IPS-20b (cell line): ENCODE data around the gene CST9.
A peak's percentile ranks its signal among the peaks of the same experiment; 100 is the strongest.

Source experiments
- H3K27ac ChIP-seq: one replicate; pipeline ENCODE4 v1.5.1; 2013; ENCODE audit warnings: low read length
- H3K27me3 ChIP-seq: 2 replicates; pipeline ENCODE4 v1.6.1; 2013; ENCODE audit warnings: mild to moderate bottlenecking, low read length, inconsistent platforms; ENCODE audit not compliant: insufficient read depth
- H3K36me3 ChIP-seq: 2 replicates; pipeline ENCODE4 v1.6.1; 2013; ENCODE audit warnings: low read depth, mild to moderate bottlenecking, inconsistent platforms, low read length, moderate library complexity; ENCODE audit not compliant: insufficient read depth
- H3K4me1 ChIP-seq: 2 replicates; pipeline ENCODE4 v1.6.1; 2013; ENCODE audit warnings: mild to moderate bottlenecking, control low read depth, inconsistent platforms, low read length, moderate library complexity; ENCODE audit not compliant: insufficient read depth
- H3K4me3 ChIP-seq: 2 replicates; pipeline ENCODE4 v1.5.1; 2013; ENCODE audit warnings: mild to moderate bottlenecking, low read length, inconsistent platforms
- H3K9ac ChIP-seq: 2 replicates; pipeline ENCODE4 v1.6.1; 2013; ENCODE audit warnings: low read depth, mild to moderate bottlenecking, inconsistent platforms, low read length, moderate library complexity
- H3K9me3 ChIP-seq: 2 replicates; pipeline ENCODE4 v1.6.1; 2013; ENCODE audit warnings: mild to moderate bottlenecking, low read depth, low read length, inconsistent platforms; ENCODE audit not compliant: insufficient read depth

The CST9 gene

GRCh38 chr20:23645575-23645974 lies 39.9 kb upstream of the CST9 start:
- no peak overlapping the region for H3K9ac ChIP-seq
- no peaks in the 10 kb centered on the region for H3K36me3 ChIP-seq
- H3K27me3 ChIP-seq: no peaks in the 10 kb centered on the region
- no peaks in the 10 kb centered on the region for H3K9me3 ChIP-seq
- no peak overlapping the region for H3K4me3 ChIP-seq
- H3K27ac ChIP-seq: no peak overlapping the region
- H3K4me1 ChIP-seq: peaks cover 4% of the 10 kb centered on the region; the same call in 1 of the 2 replicates

GRCh38 chr20:23644164-23644563 lies 38.4 kb upstream of the CST9 start:
- Histone ChIP-seq H3K27ac (no peak overlapping the region), H3K36me3 (no peaks in the 10 kb centered on the region), H3K4me1 (peaks cover 4% of the 10 kb centered on the region; the same call in 1 of the 2 replicates), H3K27me3 (no peaks in the 10 kb centered on the region), H3K9me3 (no peaks in the 10 kb centered on the region), H3K4me3 (no peak overlapping the region), H3K9ac (no peak overlapping the region)

- no peak overlapping the region for H3K9ac ChIP-seq
- H3K4me1 ChIP-seq: peaks cover 4% of the 10 kb centered on the region; the same call in 1 of the 2 replicates
- H3K36me3 ChIP-seq: no peaks in the 10 kb centered on the region
- H3K27ac ChIP-seq: no peak overlapping the region
- H3K27me3 ChIP-seq: no peaks in the 10 kb centered on the region
- no peaks in the 10 kb centered on the region for H3K9me3 ChIP-seq
- H3K4me3 ChIP-seq: no peak overlapping the region
Observed at GRCh38 chr20:23643659-23644058, 37.9 kb upstream of the CST9 start.

- Histone ChIP-seq H3K27ac (no peak overlapping the region), H3K9ac (no peak overlapping the region), H3K36me3 (no peaks in the 10 kb centered on the region), H3K9me3 (no peaks in the 10 kb centered on the region), H3K4me1 (peaks cover 4% of the 10 kb centered on the region; the same call in 1 of the 2 replicates), H3K4me3 (no peak overlapping the region), H3K27me3 (no peaks in the 10 kb centered on the region)
Observed at GRCh38 chr20:23641936-23642751, 36.4 kb upstream of the CST9 start.

- Histone ChIP-seq H3K27ac (no peak overlapping the region), H3K27me3 (peaks cover 11% of the 10 kb centered on the region), H3K4me1 (peaks cover 4% of the 10 kb centered on the region; the same call in 1 of the 2 replicates), H3K9ac (no peak overlapping the region), H3K36me3 (no peaks in the 10 kb centered on the region), H3K9me3 (no peaks in the 10 kb centered on the region), H3K4me3 (no peak overlapping the region)
Observed at GRCh38 chr20:23640671-23641667, 35.3 kb upstream of the CST9 start.

- H3K27ac ChIP-seq: no peak overlapping the region
- H3K36me3 ChIP-seq: no peaks in the 10 kb centered on the region
- H3K27me3 ChIP-seq: peaks cover 12% of the 10 kb centered on the region
- H3K9me3 ChIP-seq: no peaks in the 10 kb centered on the region
- no peak overlapping the region for H3K4me3 ChIP-seq
- H3K9ac ChIP-seq: no peak overlapping the region
- peaks cover 4% of the 10 kb centered on the region; the same call in 1 of the 2 replicates for H3K4me1 ChIP-seq
Observed at GRCh38 chr20:23640018-23640601, 34.4 kb upstream of the CST9 start.

- Histone ChIP-seq H3K4me1 (peaks cover 4% of the 10 kb centered on the region; the same call in 1 of the 2 replicates), H3K4me3 (no peak overlapping the region), H3K9ac (no peak overlapping the region), H3K9me3 (no peaks in the 10 kb centered on the region), H3K27ac (no peak overlapping the region), H3K36me3 (no peaks in the 10 kb centered on the region), H3K27me3 (peaks cover 12% of the 10 kb centered on the region)
Observed at GRCh38 chr20:23639490-23639958, 33.8 kb upstream of the CST9 start.

- Histone ChIP-seq H3K9ac (no peak overlapping the region), H3K9me3 (no peaks in the 10 kb centered on the region), H3K27ac (no peak overlapping the region), H3K4me1 (peaks cover 4% of the 10 kb centered on the region; the same call in 1 of the 2 replicates), H3K36me3 (no peaks in the 10 kb centered on the region), H3K27me3 (peaks cover 12% of the 10 kb centered on the region), H3K4me3 (no peak overlapping the region)
Observed at GRCh38 chr20:23638309-23638708, 32.6 kb upstream of the CST9 start.

GRCh38 chr20:23637282-23638221 lies 31.8 kb upstream of the CST9 start, which contains the start of gene CST3:
Gene CST3 (minus strand): TSS chr20:23637955. CDS start chr20:23637862, 93 bp downstream.
- Histone ChIP-seq H3K27me3 (peaks cover 12% of the 10 kb centered on the region), H3K9ac (peak within 1 kb of the TSS; percentile 10; the same call in 1 of the 2 replicates), H3K4me1 (peaks cover 4% of the 10 kb centered on the region; the same call in 1 of the 2 replicates), H3K4me3 (peak within 1 kb of the TSS; percentile 75), H3K27ac (no peak within 1 kb of the TSS), H3K9me3 (no peaks in the 10 kb centered on the region), H3K36me3 (no peaks in the 10 kb centered on the region)

GRCh38 chr20:23636908-23637281 lies 31.2 kb upstream of the CST9 start:
- Histone ChIP-seq H3K9ac (peak overlapping the region; percentile 10; the same call in 1 of the 2 replicates), H3K4me1 (peaks cover 2% of the 10 kb centered on the region; the same call in 1 of the 2 replicates), H3K27me3 (peaks cover 12% of the 10 kb centered on the region), H3K27ac (no peak overlapping the region), H3K9me3 (no peaks in the 10 kb centered on the region), H3K4me3 (peak overlapping the region; percentile 75), H3K36me3 (no peaks in the 10 kb centered on the region)
